RWPE2 (cell line): Measurements from ENCODE around the gene CENPP.

Source experiments
- ATAC-seq: fragments of 200-7000 bp; cut with Tn5 transposase; 3 replicates; pipeline ENCODE4 v1.9.1; 2021; ENCODE audit warnings: low read depth
- DNase-seq: peaks from one replicate; pipeline ENCODE4 v3.0.0-alpha.2; 2020; ENCODE audit warnings: low spot score
- H3K27ac ChIP-seq: fragments of 450-650 bp; 2 replicates; pipeline ENCODE4 v1.5.1; 2017; ENCODE audit warnings: mild to moderate bottlenecking; ENCODE audit not compliant: poor library complexity, severe bottlenecking
- H3K27me3 ChIP-seq: fragments of 250-450 bp; sonication (Bioruptor Pico); 2 replicates; pipeline ENCODE4 v1.5.1; 2021; ENCODE audit warnings: mild to moderate bottlenecking, moderate library complexity; ENCODE audit not compliant: insufficient read depth, poor library complexity, severe bottlenecking
- H3K36me3 ChIP-seq: fragments of 250-450 bp; sonication (Bioruptor Pico); 2 replicates; pipeline ENCODE4 v1.5.1; 2020; ENCODE audit warnings: low read depth, mild to moderate bottlenecking, moderate library complexity
- H3K4me1 ChIP-seq: fragments of 250-450 bp; sonication (Bioruptor Pico); 2 replicates; pipeline ENCODE4 v1.5.1; 2021; ENCODE audit warnings: mild to moderate bottlenecking, moderate library complexity; ENCODE audit not compliant: insufficient read depth, poor library complexity, severe bottlenecking
- H3K4me3 ChIP-seq: fragments of 250-450 bp; sonication (Bioruptor Pico); 2 replicates; pipeline ENCODE4 v1.5.1; 2021; ENCODE audit warnings: mild to moderate bottlenecking, moderate library complexity; ENCODE audit not compliant: severe bottlenecking
- H3K9me3 ChIP-seq: fragments of 250-450 bp; sonication (Bioruptor Pico); 2 replicates; pipeline ENCODE4 v1.5.1; 2021; ENCODE audit warnings: mild to moderate bottlenecking, moderate library complexity; ENCODE audit not compliant: severe bottlenecking
- TF ChIP-seq, protein P1 (sequence below): fragments of 450-650 bp; IDR thresholded peaks from one replicate; pipeline ENCODE4 v1.5.1; 2017; ENCODE audit warnings: mild to moderate bottlenecking, moderate library complexity; ENCODE audit not compliant: poor library complexity, severe bottlenecking

Gene CENPP

DNA sequence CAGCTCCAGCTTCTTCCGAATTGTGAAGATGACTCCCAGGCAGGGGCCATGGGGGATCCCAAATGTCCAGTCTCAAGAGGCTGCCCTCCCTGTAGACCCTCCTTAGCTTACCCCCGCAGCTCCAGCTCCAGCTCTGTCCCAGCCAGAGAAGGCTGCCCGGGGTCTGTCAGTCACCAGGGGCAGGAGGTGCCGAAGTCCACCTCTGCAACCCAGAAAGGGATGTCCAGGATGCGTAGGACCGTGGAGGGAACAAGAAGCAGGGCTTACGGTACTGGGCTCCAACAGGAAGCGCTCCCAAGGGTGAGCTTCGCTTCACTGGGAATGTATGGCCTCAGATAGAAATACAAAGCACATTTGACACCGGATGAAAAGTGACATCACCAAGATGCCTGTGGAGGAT is 338.2 kb downstream of the CENPP start:
- H3K4me1 ChIP-seq: no peaks in the 10 kb centered on the region
- TF ChIP-seq, protein P1, sequence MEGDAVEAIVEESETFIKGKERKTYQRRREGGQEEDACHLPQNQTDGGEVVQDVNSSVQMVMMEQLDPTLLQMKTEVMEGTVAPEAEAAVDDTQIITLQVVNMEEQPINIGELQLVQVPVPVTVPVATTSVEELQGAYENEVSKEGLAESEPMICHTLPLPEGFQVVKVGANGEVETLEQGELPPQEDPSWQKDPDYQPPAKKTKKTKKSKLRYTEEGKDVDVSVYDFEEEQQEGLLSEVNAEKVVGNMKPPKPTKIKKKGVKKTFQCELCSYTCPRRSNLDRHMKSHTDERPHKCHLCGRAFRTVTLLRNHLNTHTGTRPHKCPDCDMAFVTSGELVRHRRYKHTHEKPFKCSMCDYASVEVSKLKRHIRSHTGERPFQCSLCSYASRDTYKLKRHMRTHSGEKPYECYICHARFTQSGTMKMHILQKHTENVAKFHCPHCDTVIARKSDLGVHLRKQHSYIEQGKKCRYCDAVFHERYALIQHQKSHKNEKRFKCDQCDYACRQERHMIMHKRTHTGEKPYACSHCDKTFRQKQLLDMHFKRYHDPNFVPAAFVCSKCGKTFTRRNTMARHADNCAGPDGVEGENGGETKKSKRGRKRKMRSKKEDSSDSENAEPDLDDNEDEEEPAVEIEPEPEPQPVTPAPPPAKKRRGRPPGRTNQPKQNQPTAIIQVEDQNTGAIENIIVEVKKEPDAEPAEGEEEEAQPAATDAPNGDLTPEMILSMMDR: no peak
- no peaks in the 10 kb centered on the region for H3K9me3 ChIP-seq
- DNase-seq (no peak), ATAC-seq (no peak)
- H3K27me3 ChIP-seq: no peaks in the 10 kb centered on the region
- peaks cover 17% of the 10 kb centered on the region; the same call in 1 of the 2 replicates for H3K36me3 ChIP-seq
- H3K27ac ChIP-seq: no peak overlapping the region
- H3K4me3 ChIP-seq: no peak overlapping the region

DNA sequence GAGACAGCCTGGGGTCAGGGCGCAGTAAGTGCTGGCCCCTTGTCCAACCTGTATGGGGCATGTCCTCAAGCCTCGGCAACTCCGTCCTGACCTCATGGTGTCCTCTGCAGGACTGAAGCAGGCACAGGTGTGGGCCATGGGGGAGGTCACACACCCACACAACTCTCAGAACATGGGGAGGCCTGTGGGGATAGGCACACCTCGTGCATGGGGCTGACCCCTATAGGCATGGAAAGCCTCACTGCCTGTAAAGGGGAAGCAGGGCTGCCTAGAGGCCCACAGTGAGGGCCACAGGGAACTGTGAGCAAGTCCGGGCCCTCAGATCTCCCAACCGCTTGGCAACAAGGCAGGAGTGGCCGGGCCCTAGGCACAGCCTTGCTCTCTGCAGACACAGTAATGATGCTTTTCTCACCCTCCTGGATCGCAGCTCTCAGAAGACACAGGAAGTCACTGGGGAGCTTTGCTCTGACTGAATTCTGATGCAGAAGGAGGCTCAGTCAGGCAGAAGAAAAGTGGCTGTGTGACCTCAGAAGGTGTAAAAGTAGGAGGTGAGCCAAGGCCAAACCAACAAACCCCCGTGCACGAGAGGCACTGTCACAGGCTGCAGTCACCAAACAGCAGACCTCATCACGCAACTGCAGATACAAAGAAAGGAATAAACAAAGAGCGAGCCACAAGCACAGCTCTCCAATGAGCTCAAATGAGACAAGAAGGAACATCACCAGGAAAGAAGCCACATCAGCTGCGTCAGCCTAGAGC is 338.8 kb downstream of the CENPP start:
- Histone ChIP-seq H3K9me3 (no peaks in the 10 kb centered on the region), H3K27ac (no peak overlapping the region), H3K36me3 (peaks cover 15% of the 10 kb centered on the region; the same call in 1 of the 2 replicates), H3K4me3 (no peak overlapping the region), H3K4me1 (no peaks in the 10 kb centered on the region), H3K27me3 (no peaks in the 10 kb centered on the region)
- DNase-seq (no peak), ATAC-seq (no peak)
- TF ChIP-seq, protein P1: no peak

DNA sequence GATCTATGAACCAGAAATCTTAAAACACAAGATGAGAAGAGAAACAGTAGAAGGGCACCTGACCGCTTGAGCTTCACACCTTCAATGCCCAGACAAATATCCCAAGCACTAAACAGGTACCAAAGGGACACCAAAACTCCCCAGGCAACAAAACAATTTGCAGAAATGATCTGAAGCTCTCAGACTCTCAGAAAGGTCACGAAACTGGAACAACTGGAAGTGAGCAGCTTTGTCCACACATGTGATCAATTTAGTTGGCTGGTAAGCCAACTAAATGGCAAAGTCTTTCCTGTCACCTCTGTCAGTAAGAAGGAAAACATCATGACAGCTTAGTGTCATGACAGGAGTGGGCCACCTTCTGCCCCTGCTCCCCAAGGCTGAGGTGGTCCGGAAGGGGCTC is 340.1 kb downstream of the CENPP start:
- H3K36me3 ChIP-seq: peaks cover 15% of the 10 kb centered on the region; the same call in 1 of the 2 replicates
- no peaks in the 10 kb centered on the region for H3K27me3 ChIP-seq
- no peaks in the 10 kb centered on the region for H3K9me3 ChIP-seq
- ATAC-seq (no peak), DNase-seq (no peak)
- TF ChIP-seq, protein P1: no peak
- H3K27ac ChIP-seq: no peak overlapping the region
- H3K4me3 ChIP-seq: no peak overlapping the region
- H3K4me1 ChIP-seq: no peaks in the 10 kb centered on the region

DNA sequence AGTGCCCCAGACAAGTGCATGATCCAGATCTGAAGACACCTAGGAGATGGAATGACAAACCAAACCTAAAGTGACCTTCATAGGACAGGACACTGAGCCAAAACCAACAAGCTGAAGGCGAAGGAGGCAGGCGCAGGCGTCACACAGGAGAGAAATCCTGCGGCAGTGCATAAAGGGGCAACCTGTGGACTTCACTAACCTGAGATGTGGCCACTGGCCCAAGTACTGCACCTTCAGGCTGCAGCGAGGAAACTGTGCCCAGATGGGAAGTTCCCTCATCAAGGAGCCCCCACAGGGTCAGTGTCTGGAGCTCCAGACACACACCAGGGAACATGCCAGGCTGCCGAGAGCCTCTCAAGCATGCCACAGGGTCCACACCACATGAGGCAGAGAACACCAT is 340.5 kb downstream of the CENPP start:
- TF ChIP-seq, protein P1: no peak
- no peak overlapping the region for H3K27ac ChIP-seq
- H3K27me3 ChIP-seq: no peaks in the 10 kb centered on the region
- peaks cover 15% of the 10 kb centered on the region; the same call in 1 of the 2 replicates for H3K36me3 ChIP-seq
- H3K4me3 ChIP-seq: no peak overlapping the region
- ATAC-seq (no peak), DNase-seq (no peak)
- H3K4me1 ChIP-seq: peaks cover 2% of the 10 kb centered on the region
- H3K9me3 ChIP-seq: no peaks in the 10 kb centered on the region

DNA sequence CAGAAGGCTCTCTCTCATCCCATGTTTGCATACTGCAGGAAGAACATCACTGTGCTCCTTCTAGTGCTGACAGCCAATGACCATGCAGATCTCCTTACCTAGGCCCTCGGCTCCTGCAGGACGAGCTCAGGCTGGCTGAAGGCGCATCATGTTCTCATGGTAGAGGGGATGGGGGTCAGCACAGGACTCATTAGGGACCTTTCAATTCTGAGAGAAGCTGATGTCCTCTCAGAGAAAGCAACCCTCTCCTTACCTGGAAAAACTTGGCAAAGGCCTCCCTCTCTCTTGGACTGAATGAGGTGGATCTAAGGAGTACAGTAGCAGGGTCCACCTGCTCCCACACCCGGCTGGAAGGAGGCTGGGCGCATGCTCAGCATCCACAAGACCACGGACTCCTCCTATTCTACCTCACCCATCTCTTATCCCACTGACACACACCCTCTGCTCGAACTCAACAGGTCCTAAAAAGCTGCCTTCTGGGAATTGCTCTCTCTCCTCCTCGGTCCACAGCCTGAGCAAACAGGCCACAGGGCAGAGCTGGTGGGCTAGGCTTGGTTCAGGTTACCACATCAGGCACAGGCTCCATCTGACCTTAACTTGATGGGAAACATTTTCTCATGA is 341.3 kb downstream of the CENPP start:
- DNase-seq (no peak), ATAC-seq (no peak)
- H3K36me3 ChIP-seq: peaks cover 15% of the 10 kb centered on the region; the same call in 1 of the 2 replicates
- TF ChIP-seq, protein P1: no peak
- H3K27ac ChIP-seq: no peak overlapping the region
- H3K27me3 ChIP-seq: no peaks in the 10 kb centered on the region
- no peak overlapping the region for H3K4me3 ChIP-seq
- no peaks in the 10 kb centered on the region for H3K9me3 ChIP-seq
- peaks cover 4% of the 10 kb centered on the region for H3K4me1 ChIP-seq
